ENCODE results near the gene TIGIT. TPM values are rescaled to one million over a fixed set of nuclear protein-coding genes. Genes with fewer than 3 reads are reported as not detected.

The TIGIT gene
- total and polyA plus RNA-seq, 2 experiments from 2014 or later = not detected

- no peaks in the 10 kb centered on the region for H3K27me3 ChIP-seq
- no peak overlapping the region for H3K4me3 ChIP-seq
- no peaks in the 10 kb centered on the region for H3K4me1 ChIP-seq (ENCODE audit: low read depth)
- no peaks in the 10 kb centered on the region for H3K9me3 ChIP-seq (ENCODE audit: low read depth)
- H3K27ac ChIP-seq = no peak overlapping the region
- no peak for TF ChIP-seq CTCF (IDR thresholded peaks at IDR 0.05; ENCODE audit: low read depth, low read length)
- no peak for DNase-seq (ENCODE audit: low read depth in 1 of 2, low spot score in 1 of 2)
- no peaks in the 10 kb centered on the region for H3K36me3 ChIP-seq
Measured at GRCh38 chr3:114310695-114311094, 16.9 kb downstream of the TIGIT start.

- H3K4me1 ChIP-seq (ENCODE audit: low read depth) = no peaks in the 10 kb centered on the region
- H3K36me3 ChIP-seq = no peaks in the 10 kb centered on the region
- no peaks in the 10 kb centered on the region for H3K9me3 ChIP-seq (ENCODE audit: low read depth)
- no peak overlapping the region for H3K27ac ChIP-seq
- no peaks in the 10 kb centered on the region for H3K27me3 ChIP-seq
- TF ChIP-seq CTCF (IDR thresholded peaks at IDR 0.05; ENCODE audit: low read depth, low read length) = no peak
- no peak for DNase-seq (ENCODE audit: low read depth in 1 of 2, low spot score in 1 of 2)
- H3K4me3 ChIP-seq = no peak overlapping the region
Measured at GRCh38 chr3:114313426-114313825, 19.6 kb downstream of the TIGIT start.

- TF ChIP-seq CTCF (IDR thresholded peaks at IDR 0.05; ENCODE audit: low read depth, low read length) = no peak
- Histone ChIP-seq H3K4me3 (no peak overlapping the region), H3K4me1 (ENCODE audit: low read depth) (peaks cover 3% of the 10 kb centered on the region), H3K27ac (no peak overlapping the region), H3K9me3 (ENCODE audit: low read depth) (no peaks in the 10 kb centered on the region), H3K36me3 (no peaks in the 10 kb centered on the region), H3K27me3 (no peaks in the 10 kb centered on the region)
- no peak for DNase-seq (ENCODE audit: low read depth in 1 of 2, low spot score in 1 of 2)
Measured at GRCh38 chr3:114314282-114314681, 20.5 kb downstream of the TIGIT start.

- no peaks in the 10 kb centered on the region for H3K36me3 ChIP-seq
- no peak overlapping the region for H3K4me3 ChIP-seq
- no peak for DNase-seq (ENCODE audit: low read depth in 1 of 2, low spot score in 1 of 2)
- TF ChIP-seq CTCF (IDR thresholded peaks at IDR 0.05; ENCODE audit: low read depth, low read length) = no peak
- H3K27me3 ChIP-seq = no peaks in the 10 kb centered on the region
- peaks cover 13% of the 10 kb centered on the region for H3K4me1 ChIP-seq (ENCODE audit: low read depth)
- H3K9me3 ChIP-seq (ENCODE audit: low read depth) = no peaks in the 10 kb centered on the region
- H3K27ac ChIP-seq = no peak overlapping the region
Measured at GRCh38 chr3:114318295-114318694, 24.5 kb downstream of the TIGIT start.

- Histone ChIP-seq H3K27ac (no peak overlapping the region), H3K4me1 (ENCODE audit: low read depth) (peaks cover 15% of the 10 kb centered on the region), H3K36me3 (no peaks in the 10 kb centered on the region), H3K27me3 (no peaks in the 10 kb centered on the region), H3K9me3 (ENCODE audit: low read depth) (no peaks in the 10 kb centered on the region), H3K4me3 (no peak overlapping the region)
- no peak for TF ChIP-seq CTCF (IDR thresholded peaks at IDR 0.05; ENCODE audit: low read depth, low read length)
- DNase-seq (ENCODE audit: low read depth in 1 of 2, low spot score in 1 of 2) = peak; percentile 43 to 55
Measured at GRCh38 chr3:114319453-114319852, 25.6 kb downstream of the TIGIT start.

GRCh38 chr3:114320246-114320645 lies 26.4 kb downstream of the TIGIT start:
- H3K9me3 ChIP-seq (ENCODE audit: low read depth) = no peaks in the 10 kb centered on the region
- TF ChIP-seq CTCF (IDR thresholded peaks at IDR 0.05; ENCODE audit: low read depth, low read length) = no peak

More at GRCh38 chr3:114320246-114320645, 26.4 kb downstream of the TIGIT start:
- no peaks in the 10 kb centered on the region for H3K27me3 ChIP-seq
- H3K36me3 ChIP-seq = no peaks in the 10 kb centered on the region
- no peak overlapping the region for H3K27ac ChIP-seq
- H3K4me1 ChIP-seq (ENCODE audit: low read depth) = peaks cover 23% of the 10 kb centered on the region
- DNase-seq (ENCODE audit: low read depth in 1 of 2, low spot score in 1 of 2) = peak in 1 of 2 donors; percentile 27
- no peak overlapping the region for H3K4me3 ChIP-seq
